H4 (cell line): ENCODE results near the gene FTCDNL1. TPM values are rescaled to one million over a fixed set of nuclear protein-coding genes. Genes with fewer than 3 reads are reported as not detected.

Experiments
- DNase-seq: peaks from one replicate; pipeline ENCODE4 v3.0.0-alpha.2; 2015; ENCODE audit warnings: low spot score
- total RNA-seq: library from RNA; depleted of rRNA; stranded (reverse); fragments of >200 nt; shearing (Covaris generic); gene quantifications from 2 replicates; pipeline ENCODE4 v1.2.3, GENCODE V29; 2014; rRNA removed

FTCDNL1 gene
- total RNA-seq, result 2.3 and 5.9 TPM in 2 replicates

DNA sequence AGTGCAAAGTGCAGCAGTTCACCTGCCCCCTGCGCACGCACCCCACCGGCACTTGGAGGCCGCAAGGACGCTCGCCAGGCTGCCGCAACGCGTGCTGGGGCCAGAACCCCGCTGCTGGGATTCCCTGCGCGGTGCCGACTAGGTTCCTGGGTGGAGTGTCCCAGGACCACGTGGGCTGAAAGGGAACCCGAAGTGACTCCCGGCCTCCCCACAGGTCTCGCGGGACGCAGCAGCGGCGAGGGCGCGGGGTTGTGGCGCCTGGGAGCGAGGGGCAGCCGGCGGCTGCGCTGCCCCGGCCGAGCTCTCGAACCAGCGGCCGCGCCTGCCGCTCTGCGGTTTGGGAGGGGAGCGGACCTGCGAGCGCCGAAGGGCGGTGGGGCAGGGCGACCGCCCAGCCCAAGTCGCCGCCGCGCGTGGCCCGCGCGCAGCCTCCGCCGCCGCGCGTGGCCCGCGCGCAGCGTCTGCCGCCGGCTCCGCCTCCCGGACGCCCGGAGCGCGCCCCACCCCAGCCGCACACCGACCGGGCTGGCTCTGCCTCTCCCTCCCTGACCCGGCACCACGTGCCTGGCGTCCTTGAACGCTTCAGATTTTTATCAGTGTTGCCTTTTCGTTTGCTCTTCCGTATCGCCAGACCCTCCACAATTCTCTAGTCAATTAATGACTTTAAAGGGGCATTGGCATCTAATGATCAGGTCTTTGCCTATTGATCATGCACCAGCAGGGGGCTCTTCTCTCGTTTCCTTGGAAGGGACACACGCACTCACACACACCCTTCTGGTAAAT lies at the start of gene FTCDNL1:
Gene FTCDNL1, minus strand, starts transcription at position 475 of the 783 bp plus-strand sequence. CDS start 2,230 bp downstream, outside the sequence.
- peak; percentile 41 for DNase-seq

DNA sequence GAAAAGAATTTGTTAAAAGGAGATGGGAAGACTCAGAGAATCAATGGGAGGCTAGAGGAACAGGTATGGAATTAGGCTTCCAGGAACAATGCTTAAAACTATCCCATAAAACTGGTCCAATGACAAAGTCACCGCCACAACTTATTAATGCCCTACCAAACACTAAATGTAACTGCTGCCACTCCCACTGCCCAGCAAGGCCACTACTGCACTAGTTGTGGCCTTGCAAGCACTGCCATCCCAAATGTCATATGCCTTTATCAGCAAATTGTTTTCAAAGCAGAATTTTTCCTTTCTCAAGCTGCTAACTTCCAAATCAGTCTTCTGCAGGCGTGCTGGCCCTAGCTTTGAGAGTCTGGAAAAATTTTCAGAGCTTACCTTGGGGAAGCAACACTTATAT lies 45.6 kb upstream of the FTCDNL1 start:
- no peak for DNase-seq

DNA sequence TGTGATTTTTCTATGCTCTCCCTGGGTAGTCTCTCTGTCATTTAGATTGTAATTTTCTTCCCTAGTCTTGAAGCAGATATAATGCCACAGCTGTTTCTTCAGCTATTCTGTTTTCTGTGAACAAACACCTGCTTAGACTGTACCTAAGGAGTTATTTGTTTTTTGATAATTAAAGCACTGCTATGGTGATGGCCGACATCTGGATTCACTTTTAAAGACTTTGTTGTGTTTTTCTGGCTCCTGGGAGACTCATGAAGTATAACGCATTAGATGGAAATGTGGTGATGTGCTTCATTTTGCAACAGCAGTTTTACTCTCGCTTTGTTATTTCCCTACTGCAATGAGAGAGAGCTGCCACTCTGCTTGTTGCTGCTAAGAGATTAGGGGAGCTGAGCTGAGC lies 44.4 kb upstream of the FTCDNL1 start:
- no peak for DNase-seq

DNA sequence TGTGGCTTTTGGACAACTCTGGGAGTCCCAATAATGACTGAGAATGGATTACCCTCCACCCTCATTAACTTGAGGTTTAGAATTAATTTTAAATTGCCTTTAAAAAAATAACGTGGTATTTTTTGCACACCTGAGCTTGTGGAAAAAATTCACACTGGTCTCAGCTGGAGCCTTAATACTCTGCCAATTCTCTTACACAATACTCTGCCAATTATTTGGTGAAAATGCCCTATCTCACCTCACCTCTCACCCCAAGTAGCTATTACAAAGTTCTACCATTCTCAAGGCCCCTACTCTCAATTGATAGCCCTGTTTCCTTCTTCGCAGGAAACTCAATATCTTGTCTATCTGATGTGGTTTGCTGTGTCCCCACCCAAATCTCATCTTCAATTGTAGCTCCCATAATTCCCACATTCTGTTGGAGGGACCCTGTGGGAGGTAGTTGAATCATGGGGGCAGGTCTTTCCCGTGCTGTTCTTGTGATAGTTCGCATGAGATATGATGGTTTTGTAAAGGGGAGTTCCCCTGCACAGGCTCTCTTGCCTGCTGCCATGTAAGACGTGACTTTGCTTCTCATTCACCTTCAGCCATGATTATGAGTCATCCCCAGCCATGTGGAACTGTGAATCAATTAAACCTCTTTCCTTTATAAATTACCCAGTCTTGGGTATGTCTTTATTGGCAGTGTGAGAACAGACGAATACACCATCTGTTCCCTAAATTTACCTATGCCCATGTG lies 32.7 kb upstream of the FTCDNL1 start:
- no peak for DNase-seq

DNA sequence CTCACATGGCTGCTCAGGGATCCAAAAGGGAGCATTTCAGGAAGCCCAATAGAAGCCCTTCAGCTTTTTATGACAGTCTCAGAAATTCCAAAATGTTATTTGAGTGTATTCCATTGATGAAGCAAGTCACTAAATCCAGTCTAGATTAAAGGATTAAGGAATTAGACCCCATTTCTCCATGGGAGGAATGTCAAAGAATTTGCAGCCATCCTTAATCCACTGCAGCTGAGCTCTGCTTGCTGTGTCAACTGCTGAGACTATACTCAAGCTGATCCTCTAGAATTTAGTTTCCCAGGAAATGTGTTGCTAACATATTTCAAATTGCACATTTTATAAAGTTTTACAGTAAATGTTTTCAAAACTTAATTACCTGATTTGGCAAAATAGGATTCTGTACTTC lies 31.7 kb upstream of the FTCDNL1 start:
- DNase-seq, result no peak

DNA sequence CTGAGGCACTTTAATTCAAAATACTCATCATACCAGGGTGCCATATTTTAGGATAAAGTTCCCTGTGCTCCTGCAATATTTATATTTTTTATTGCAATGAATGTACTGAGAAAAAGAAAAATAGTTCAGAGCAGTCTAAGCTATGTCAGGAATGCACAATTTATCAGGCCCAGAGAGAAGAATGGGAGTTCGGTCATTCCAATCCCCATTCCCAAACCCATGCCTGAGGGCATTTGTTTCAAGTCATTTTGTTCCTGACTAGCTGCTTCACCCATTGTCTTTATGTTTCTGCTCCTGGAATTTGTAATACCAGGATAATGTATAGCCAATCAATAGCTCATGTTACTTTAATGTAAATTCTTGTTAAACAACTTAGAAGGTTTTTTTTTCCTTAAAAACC lies 24.4 kb upstream of the FTCDNL1 start:
- no peak for DNase-seq

DNA sequence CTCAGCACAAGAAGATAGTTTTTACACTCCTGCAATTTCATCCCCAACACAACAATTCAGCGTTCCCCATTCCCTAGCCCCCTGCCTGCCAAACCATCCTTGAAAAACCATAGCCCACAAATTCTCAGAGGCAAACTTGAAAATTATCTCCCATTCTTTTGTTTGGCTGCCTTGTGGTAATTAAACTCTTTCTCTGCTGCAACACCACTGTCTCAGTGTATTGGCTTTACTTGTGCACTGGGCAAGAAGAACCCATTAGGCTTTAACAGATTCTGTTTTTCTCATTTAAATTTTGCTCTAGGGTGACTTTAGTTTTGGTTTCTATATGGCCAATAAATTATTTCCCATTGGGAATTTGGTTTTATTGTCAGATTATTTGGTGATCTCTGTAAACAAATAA lies 23.2 kb upstream of the FTCDNL1 start:
- no peak for DNase-seq

DNA sequence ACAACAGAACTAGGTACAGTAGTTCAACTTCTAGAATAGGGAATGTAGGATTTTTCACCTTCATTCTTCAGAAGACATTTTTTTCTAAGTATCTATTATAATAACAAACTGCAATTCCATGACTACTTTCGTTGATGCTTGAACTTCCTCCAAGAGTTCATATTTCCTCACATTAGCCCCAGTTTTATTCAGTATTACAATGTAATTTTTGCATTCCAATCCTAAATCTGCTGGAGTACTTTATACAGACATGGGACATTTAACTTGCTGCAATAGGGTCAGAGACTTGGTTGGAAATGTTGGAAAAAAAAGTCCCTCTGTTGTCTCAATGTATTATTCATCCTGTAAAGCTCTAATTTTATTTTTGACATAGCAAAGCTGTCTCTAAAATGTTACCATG lies 19.6 kb upstream of the FTCDNL1 start:
- no peak for DNase-seq

DNA sequence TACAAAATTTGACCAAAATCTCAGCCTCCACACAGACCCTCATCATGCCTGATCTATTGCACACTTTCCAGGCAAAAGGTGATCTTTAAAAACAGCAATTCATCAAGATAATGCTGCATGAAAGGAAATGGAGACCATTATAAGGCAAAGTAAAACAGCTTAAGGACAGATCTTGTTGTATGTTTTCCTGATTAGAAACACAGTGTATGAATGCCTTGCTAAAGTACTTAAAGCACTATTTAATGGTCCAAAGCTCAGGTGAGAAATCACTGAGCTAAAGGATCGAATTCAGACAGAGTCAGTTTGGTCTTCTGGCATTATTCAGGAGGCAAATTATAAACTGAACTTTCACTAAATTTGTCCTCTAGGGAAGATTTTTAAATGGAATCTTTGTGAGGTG lies 18.7 kb upstream of the FTCDNL1 start:
- no peak for DNase-seq

DNA sequence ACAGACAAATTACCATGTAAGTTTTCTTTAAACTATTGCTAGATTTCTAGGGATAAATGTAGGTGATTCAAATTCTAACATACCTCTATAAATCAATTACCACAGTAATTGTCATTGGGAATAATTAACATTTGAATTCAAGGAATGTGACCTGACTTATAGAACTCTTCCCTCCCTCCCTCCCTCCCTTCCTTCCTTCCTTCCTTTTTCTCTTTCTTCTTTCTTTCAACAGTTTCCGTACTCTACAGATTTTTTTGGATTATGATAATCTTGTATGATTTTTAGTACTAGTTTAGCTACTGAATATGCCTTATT lies 18.2 kb upstream of the FTCDNL1 start:
- DNase-seq, result no peak

DNA sequence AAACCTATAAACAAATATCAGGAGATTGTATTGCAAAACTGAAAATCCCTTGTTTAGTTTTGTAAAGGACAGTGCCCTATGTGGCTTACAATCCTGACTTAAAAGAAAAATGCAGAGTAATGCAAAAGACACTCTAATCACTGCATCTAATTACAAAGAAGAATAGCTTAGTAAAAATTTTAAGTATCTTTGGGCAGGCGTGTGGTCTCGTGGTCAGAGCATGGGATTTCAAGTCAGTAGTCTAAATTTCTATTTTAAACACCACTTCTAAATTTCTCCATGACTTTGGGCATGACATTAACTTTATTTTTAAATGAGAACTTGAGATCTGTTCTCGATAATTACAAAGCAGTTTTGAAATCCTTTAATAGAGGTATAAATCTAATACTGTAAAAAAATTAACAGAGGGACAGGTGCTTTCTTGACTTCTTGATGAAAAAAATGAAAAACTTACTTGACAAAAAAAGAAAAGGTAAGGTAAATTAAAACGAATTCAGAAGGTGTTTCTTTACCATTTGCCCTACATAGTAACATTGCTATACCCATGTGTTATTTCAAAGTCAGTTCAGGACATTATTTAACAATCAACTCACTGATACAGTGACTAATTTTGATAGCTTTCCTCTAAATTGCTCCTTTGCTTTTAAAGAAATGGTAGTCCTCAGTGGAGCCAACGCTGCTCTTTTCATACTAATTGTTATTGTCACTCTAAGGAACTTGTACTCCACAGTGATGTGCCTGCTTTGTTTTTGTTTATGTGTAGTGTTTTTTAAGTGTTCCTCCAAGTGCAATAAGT lies 17.6 kb upstream of the FTCDNL1 start:
- DNase-seq, result no peak

DNA sequence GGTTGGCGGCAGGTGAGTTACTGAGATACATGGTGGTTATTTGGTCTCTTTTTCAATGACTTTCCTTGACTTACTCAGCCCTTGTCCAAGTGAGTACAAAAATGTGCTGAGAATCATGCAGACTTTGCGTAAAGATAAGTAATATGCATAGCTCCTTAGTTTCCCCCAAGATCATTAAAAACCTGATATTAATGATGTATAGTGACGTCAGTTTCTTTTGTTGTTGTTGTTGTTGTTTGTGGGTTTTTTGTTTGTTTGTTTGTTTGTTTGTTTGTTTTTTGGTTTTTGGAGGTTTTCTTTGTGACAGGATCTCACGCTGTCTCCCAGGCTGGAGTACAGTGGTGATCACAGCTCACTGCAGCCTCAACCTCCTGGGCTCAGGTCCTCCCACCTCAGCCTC lies 14.9 kb upstream of the FTCDNL1 start:
- DNase-seq, result no peak

DNA sequence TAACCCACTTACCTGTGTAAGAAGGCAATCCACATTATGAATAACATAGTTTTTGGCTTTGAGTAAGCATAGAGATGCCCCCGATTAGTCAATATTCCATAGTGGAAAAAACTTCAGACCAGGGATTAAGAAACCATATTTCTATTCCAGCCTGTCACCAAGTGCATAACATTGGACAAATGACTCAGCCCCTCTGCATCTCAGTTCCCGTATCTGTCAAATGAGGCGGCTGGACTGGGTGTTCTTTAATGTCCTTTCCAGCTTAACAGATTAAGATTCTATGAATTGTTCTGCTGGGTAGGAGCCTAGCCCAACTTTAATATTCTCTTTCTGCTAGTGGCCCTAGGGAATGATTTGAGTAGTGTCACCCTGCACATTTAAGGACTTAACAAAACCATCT lies 11.8 kb upstream of the FTCDNL1 start:
- no peak for DNase-seq

DNA sequence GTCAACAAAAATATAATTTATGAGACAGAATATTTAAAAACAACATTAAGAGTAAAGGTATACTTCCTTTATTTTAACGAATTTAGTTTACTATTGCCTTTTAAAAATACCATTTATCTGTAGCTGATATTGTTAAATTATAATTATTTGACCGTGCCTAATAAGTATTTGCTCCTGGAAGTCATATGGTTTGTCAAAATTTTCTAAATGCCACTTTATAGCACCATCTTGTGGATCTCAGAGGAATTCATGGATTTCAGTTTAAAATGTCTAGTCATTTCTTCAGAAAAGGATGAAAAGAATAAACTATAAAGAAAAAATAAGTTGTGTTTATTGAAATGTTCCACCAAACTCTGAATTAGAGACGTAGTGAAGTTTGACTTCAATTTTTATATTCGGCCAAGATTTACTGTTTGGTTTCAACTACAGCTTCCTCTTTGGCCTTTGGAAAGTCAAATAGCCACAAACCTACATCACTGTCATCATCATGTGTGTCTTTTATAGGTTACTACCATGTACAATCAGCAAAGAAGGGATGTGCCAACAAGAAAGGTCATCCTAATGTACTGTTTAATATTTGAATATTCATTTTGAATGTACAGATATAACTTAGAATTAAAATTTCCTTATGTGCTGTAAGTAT lies 10.3 kb upstream of the FTCDNL1 start:
- DNase-seq, result peak; percentile 32

DNA sequence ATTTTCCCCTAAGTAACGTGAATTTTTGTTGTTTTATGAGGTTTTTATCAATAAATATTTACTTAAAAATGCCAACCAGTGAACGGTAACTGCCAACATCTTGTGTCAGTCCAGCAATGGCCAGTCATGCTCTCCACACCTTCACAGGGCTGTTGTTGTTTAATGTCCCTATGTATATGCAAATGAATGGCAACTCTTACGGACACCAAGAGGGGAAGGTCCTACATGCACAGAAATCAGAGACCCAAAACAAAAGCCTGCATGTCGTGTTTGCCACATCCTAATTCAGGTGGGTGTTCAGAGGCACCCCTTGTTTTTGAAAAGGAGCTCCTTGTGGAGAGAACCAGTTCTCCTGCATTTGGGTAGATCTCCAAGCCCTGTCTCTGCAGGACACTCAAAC lies 4.8 kb upstream of the FTCDNL1 start:
- no peak for DNase-seq

DNA sequence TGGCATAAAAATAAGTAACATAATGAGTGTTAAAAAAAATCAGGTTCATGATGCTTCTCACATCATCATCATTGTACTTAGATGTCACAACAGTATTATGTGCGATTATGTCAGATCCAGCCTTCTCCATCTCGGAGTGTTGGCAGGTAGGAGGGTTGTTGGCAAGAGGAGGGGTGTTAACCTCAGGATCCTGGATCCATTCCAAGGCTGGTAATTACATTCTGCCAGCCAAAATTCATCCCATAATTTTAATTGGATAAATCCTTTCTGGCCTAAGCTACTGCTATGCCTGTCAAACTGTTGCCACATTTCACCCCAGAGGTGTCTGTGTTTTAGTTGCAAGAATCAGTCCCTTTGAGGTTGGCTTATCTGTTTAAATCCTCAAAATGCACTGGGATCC lies 891 bp upstream of the FTCDNL1 start:
- no peak for DNase-seq

DNA sequence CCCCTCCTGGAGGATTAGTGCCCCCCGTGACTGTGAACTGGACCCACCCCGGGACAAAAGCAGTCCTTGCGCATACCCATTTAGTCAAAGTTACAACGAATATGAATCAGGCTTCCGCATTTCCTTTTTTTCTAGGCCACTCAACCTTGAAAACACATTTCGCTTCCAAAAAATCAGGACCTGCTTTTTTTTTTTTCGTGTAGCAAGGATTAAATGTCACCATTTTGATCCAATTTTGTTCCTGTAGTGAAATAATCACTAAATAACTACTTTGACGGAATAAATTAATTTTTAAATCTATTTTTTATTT lies 464 bp upstream of the FTCDNL1 start:
- no peak for DNase-seq

DNA sequence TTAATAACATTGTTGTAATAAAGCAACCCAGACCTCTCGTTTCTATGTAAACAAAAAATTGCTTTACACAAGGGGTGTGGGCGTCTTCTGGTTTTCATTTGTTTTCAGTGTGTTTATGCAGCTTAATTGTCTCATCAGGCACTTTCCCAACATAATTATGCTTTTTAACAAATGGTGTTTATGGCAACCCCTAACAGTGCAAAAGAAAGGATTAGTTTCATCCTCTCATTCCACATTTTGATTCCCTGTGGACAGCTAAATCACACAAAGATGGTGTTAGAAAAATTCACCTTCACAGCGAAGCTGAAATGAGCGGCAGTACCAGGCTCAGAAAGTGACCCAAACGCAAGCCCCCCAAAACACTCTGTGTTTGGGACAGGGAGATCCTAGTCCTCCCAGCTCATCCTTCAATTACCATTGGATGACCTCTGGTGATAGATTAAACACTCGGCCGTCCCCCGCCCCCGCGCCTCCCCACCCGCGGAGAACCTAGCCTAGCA lies 724 bp downstream of the FTCDNL1 start:
- no peak for DNase-seq

DNA sequence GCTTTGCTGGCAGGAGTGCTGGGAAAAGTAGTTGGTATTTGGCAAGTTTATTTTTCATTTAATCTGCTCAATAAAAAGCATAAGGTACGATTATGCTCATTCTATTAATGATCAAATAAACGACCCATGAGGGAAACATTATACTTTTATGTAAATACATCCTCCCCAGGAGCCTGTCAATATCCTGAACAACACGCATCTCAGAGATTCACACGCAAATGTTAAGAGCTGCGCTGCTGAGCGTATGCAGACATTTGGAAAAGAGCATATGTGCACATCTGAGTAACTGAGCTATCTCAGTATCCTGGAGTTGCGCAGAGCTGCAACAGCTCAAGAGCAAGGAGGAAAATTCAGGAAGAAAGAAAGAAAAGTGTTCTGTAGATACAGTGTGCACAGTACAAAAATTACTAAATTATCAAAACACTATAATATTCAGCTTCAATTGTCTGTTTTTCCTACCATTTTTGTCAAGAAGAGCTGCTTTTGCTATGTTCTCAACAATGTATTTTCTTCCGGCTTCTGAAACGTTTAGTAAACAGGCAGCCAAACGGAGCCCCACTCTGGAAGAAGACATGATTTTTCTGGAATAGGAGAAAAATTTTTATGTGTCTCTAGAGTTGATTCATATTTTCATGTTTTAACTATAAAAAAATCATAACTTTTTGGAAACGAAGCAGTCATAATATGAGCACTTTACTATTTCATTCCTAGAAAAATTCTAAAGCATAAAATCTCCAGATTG lies 2.4 kb downstream of the FTCDNL1 start:
- DNase-seq, result no peak

DNA sequence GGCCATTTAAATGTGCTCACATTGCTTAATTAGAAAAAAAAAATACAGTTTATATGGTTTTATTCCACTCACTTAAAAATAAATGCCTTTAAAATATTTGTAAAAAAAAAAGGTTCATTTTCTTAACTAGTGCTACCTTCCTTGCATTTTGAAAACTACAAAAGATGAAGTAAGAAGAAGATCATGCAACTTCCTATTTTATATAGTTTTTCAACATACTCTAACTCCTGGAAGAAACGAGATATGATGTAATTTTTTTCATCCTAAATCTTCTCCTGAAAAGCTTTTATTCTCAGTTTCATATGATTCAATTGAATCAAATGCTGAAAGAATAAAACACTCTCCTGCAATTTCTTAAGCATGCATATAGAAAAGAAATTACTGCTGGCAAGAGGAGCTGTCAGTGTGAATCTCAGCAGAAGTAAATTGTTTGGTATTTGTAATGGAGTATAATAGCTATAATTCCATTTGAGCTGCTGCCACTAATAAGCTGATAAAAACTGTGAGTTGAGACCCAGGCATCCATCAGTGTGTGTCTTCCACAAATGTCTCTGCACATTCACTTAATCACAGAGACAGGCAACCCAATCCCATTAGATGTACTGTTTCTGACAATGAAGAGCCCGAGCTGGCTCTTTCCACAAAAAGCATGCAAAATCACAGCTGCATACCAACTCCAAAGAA lies 3.7 kb downstream of the FTCDNL1 start:
- DNase-seq, result no peak
